Measurements from ENCODE around the gene SLC25A26.
A peak's percentile ranks its signal among the peaks of the same experiment; 100 is the strongest.

Gene SLC25A26

GRCh38 chr3:66394019-66394752 is 173.4 kb downstream of the SLC25A26 start:
- Mint-ChIP-seq H3K4me3 (peak overlapping the region; percentile 3), H3K9me3 (no peaks in the 10 kb centered on the region), H3K36me3 (ENCODE audit: low read depth) (peaks cover 96% of the 10 kb centered on the region), H3K4me1 (peaks cover 42% of the 10 kb centered on the region), H3K27ac (peak overlapping the region; percentile 11), H3K27me3 (ENCODE audit: low read depth, poor library complexity) (peaks cover 2% of the 10 kb centered on the region)
- DNase-seq = peak; percentile 15
- TF ChIP-seq, protein P1, sequence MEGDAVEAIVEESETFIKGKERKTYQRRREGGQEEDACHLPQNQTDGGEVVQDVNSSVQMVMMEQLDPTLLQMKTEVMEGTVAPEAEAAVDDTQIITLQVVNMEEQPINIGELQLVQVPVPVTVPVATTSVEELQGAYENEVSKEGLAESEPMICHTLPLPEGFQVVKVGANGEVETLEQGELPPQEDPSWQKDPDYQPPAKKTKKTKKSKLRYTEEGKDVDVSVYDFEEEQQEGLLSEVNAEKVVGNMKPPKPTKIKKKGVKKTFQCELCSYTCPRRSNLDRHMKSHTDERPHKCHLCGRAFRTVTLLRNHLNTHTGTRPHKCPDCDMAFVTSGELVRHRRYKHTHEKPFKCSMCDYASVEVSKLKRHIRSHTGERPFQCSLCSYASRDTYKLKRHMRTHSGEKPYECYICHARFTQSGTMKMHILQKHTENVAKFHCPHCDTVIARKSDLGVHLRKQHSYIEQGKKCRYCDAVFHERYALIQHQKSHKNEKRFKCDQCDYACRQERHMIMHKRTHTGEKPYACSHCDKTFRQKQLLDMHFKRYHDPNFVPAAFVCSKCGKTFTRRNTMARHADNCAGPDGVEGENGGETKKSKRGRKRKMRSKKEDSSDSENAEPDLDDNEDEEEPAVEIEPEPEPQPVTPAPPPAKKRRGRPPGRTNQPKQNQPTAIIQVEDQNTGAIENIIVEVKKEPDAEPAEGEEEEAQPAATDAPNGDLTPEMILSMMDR (IDR thresholded peaks at IDR 0.05) = no peak

DNA sequence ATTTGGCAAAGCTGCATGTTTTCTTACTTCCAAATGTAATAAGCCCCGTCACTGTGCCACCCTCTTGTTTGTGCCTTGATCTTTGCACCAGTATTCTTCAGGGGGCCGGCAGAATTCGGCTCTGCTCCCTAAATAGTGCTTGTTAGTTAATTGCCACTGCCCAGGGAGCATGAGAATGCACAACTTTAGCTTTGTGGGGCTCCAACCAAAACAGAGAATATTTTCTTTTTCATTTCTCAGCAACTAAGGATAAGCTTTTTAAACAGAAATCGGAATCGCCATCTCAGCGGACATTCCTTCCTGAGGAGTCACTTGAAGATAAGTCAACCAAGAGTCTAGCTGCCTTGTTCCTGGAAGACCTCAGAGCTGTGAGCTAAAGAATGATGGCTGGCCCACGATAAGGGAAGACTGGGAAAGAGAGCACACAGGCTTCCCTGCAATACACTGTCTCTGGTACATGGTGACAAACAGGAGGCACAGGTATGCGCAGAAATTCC is 174.0 kb downstream of the SLC25A26 start:
- H3K27me3 Mint-ChIP-seq (ENCODE audit: low read depth, poor library complexity) = peaks cover 2% of the 10 kb centered on the region
- peak overlapping the region; percentile 32 for H3K4me3 Mint-ChIP-seq
- TF ChIP-seq, protein P1 (IDR thresholded peaks at IDR 0.05) = no peak
- no peaks in the 10 kb centered on the region for H3K9me3 Mint-ChIP-seq
- DNase-seq = no peak
- peak overlapping the region; percentile 64 for H3K27ac Mint-ChIP-seq
- H3K4me1 Mint-ChIP-seq = peaks cover 45% of the 10 kb centered on the region
- H3K36me3 Mint-ChIP-seq (ENCODE audit: low read depth) = peaks cover 93% of the 10 kb centered on the region

DNA sequence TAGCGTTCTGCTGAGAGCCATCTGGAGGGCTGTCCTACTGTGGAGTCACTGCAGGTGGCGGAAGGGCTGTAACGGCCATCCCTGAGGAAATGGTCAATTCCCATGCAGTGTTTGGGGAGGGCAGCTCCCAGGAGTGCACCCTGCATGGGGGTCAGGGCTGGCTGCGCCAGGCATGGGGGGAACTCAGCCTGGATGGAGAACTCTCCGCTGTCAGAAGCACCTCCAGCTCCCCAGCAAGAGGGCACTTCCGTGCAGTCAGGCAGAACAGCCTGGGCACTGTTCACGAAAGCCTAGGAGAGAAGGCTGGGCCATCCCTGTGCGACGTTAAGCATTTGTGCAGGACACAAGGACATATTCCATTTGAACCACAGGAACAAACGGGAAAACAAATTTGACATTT is 174.8 kb downstream of the SLC25A26 start:
- Mint-ChIP-seq H3K9me3 (no peaks in the 10 kb centered on the region), H3K36me3 (ENCODE audit: low read depth) (peaks cover 88% of the 10 kb centered on the region)
- DNase-seq = no peak

GRCh38 chr3:66396161-66396760 is 175.5 kb downstream of the SLC25A26 start:
- Mint-ChIP-seq H3K4me1 (peaks cover 60% of the 10 kb centered on the region), H3K27me3 (ENCODE audit: low read depth, poor library complexity) (peaks cover 2% of the 10 kb centered on the region), H3K27ac (peak overlapping the region; percentile 59), H3K36me3 (ENCODE audit: low read depth) (peaks cover 82% of the 10 kb centered on the region), H3K4me3 (no peak overlapping the region), H3K9me3 (no peaks in the 10 kb centered on the region)
- TF ChIP-seq, protein P1 (IDR thresholded peaks at IDR 0.05) = no peak
- no peak for DNase-seq

More for the DNA sequence above, 174.8 kb downstream of the SLC25A26 start:
- no peak overlapping the region for H3K27ac Mint-ChIP-seq
- H3K4me3 Mint-ChIP-seq = no peak overlapping the region
- peaks cover 53% of the 10 kb centered on the region for H3K4me1 Mint-ChIP-seq
- TF ChIP-seq, protein P1 (IDR thresholded peaks at IDR 0.05) = no peak
- H3K27me3 Mint-ChIP-seq (ENCODE audit: low read depth, poor library complexity) = peaks cover 2% of the 10 kb centered on the region

- Mint-ChIP-seq H3K9me3 (no peaks in the 10 kb centered on the region), H3K27me3 (ENCODE audit: low read depth, poor library complexity) (peaks cover 2% of the 10 kb centered on the region), H3K27ac (no peak overlapping the region), H3K4me1 (peaks cover 66% of the 10 kb centered on the region), H3K4me3 (no peak overlapping the region), H3K36me3 (ENCODE audit: low read depth) (peaks cover 76% of the 10 kb centered on the region)
- TF ChIP-seq, protein P1 (IDR thresholded peaks at IDR 0.05) = no peak
- no peak for DNase-seq
Observed at GRCh38 chr3:66396888-66397287, 176.1 kb downstream of the SLC25A26 start.
